ENCODE results near the gene TP53I13.

The TP53I13 gene

GRCh38 chr17:29617481-29618271 lies 49.2 kb downstream of the TP53I13 start:
- DNase-seq: peak; percentile 49

DNA sequence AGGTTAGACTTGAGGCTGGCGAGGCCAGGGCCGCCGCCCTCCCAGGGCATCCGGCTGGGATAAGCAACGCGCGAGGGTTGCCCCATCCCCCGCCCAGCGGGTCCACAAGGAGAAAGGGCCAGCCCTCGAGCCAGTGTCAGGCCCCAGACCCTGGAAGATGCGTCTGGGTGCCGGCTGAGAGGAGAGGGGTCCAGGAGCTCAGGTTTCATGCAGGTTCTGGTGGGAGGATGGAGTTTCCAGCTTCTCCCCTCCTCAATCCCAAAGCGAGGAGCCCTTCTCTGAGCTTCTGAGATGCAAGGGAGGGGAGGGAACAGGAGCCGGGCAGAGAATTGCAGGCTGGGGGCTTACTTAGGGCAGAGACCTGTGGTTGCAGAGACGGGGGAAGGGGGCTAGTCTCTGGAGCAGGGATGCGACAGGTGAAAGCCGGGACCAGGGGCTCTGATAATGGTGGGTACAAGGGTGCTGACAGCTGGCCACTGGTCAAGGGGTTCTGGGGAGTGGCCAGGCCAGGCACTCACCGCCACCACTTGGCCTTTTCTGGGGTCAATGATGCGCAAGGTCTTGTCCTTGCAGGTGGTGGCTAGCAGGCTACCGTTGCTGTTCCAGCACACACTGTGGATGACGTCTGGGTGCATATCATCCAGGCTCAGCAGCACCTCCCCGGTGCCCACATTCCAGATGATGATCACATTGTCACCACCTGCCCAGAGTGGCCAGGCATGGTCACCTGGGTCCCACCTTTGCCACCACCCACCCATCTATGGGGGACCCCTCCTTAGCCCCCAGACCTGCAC lies 50.0 kb downstream of the TP53I13 start:
- DNase-seq: no peak

- DNase-seq: no peak
Measured at GRCh38 chr17:29619251-29619650, 50.8 kb downstream of the TP53I13 start.

DNA sequence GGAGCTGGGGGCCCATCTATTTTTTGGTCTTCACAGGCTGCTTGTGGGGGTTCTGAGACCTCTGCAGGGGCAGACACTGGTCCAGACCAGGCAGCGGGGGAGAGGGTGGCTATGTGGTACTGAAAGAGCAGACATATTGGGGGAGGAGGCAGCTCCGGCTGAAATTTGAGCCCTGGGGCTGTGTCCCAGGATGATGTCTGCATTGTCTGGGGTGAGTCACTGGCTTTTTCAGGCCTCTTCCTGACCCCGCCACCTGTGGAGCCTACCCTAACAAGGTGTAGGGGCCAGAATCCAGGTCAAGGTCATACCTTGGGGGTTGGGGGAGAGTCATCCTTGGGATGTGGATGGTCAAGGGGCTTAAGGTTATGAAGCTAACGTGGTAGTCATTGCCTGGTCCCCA lies 51.8 kb downstream of the TP53I13 start:
- no peak for DNase-seq

DNA sequence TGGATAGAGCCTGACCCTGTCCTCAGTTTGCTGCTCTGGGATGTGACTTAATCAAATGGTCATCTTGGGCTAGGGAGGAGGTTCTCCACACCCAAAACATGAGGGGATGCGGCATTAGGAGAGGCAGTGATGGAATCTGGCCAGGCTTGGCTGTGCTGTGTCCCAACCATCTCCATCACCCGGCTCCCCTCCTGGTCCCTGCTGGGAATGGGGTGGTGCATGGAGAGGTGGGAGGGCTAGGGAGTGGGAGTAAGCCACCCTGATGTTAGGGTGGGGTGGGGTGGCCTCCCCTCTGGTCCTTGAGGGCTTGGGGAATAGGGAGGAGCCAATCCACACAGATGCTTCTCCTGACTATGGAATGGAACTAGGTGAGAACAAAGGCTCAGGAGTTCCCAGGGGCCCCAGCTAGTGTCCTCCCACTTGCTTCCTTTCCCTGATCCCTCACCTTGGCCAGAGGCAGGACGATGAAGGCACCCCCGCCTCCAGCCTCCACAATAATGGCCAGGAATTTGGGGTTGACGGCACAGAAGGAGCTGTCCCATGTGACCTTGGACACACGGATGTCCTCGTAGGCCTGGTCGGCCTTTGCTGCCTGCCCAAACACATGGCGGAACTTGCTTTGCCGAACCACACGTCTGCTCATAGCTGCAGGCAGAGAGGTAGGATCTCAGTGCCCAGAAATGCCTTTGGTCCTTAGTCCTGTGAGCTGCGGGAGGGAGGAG lies 52.4 kb downstream of the TP53I13 start:
- DNase-seq: no peak

- DNase-seq: no peak
Measured at GRCh38 chr17:29621751-29622194, 53.3 kb downstream of the TP53I13 start.

Measured in KG1 (cell line).